Measurements from ENCODE around the gene STAT5A. TPM values are rescaled to one million over a fixed set of nuclear protein-coding genes. Genes with fewer than 3 reads are reported as not detected.

STAT5A gene
- total RNA-seq, 3 donors from 2014 or later = 72.8 to 363 (median 78.9) TPM

GRCh38 chr17:42306385-42306667, 18.0 kb downstream of the STAT5A start:
- Histone ChIP-seq H3K36me3 (no peaks in the 10 kb centered on the region), H3K27ac (no peak overlapping the region), H3K9me3 (no peaks in the 10 kb centered on the region), H3K4me3 (no peak overlapping the region), H3K4me1 (peaks cover 0 to 5% of the 10 kb centered on the region in 2 donors), H3K27me3 (no peaks in the 10 kb centered on the region)
- intact Hi-C loops (cut with DNase I; ENCODE audit: low total_unique reads) = loop anchor here (10.0 kb wide), 1 partner anchor 1742 kb away; the partner anchor contains the start of gene CCR7
- TF ChIP-seq POLR2AphosphoS5 (IDR thresholded peaks at IDR 0.05) = no peak
- no peak for TF ChIP-seq CTCF (IDR thresholded peaks at IDR 0.05)
- TF ChIP-seq POLR2A (IDR thresholded peaks at IDR 0.05) = no peak
- DNase-seq (ENCODE audit: low spot score in 2 of 2) = no peak

GRCh38 chr17:42307362-42307927, 19.1 kb downstream of the STAT5A start:
- H3K4me3 ChIP-seq = no peak overlapping the region

GRCh38 chr17:42308446-42308845, 20.1 kb downstream of the STAT5A start:
- Histone ChIP-seq H3K27ac (peak overlapping the region in 1 of 2 donors; percentile 20), H3K9me3 (no peaks in the 10 kb centered on the region), H3K27me3 (no peaks in the 10 kb centered on the region), H3K36me3 (no peaks in the 10 kb centered on the region), H3K4me1 (peaks cover 11 to 13% of the 10 kb centered on the region in 2 donors), H3K4me3 (no peak overlapping the region)
- intact Hi-C loops (cut with DNase I; ENCODE audit: low total_unique reads) = loop anchor here (10.0 kb wide), 1 partner anchor 1744 kb away; the partner anchor contains the start of gene CCR7
- no peak for DNase-seq (ENCODE audit: low spot score in 2 of 2)
- TF ChIP-seq POLR2AphosphoS5 (IDR thresholded peaks at IDR 0.05) (no peak), POLR2A (IDR thresholded peaks at IDR 0.05) (no peak), CTCF (IDR thresholded peaks at IDR 0.05) (no peak)

More at GRCh38 chr17:42307362-42307927, 19.1 kb downstream of the STAT5A start:
- no peak for DNase-seq (ENCODE audit: low spot score in 2 of 2)
- H3K36me3 ChIP-seq = no peaks in the 10 kb centered on the region
- TF ChIP-seq POLR2AphosphoS5 (IDR thresholded peaks at IDR 0.05) = no peak
- TF ChIP-seq POLR2A (IDR thresholded peaks at IDR 0.05) = no peak
- TF ChIP-seq CTCF (IDR thresholded peaks at IDR 0.05) = no peak
- H3K27ac ChIP-seq = no peak overlapping the region
- H3K4me1 ChIP-seq = peaks cover 8 to 13% of the 10 kb centered on the region in 2 donors
- no peaks in the 10 kb centered on the region for H3K9me3 ChIP-seq
- intact Hi-C loops (cut with DNase I; ENCODE audit: low total_unique reads) = loop anchor here (10.0 kb wide), 1 partner anchor 1743 kb away; the partner anchor contains the start of gene CCR7
- no peaks in the 10 kb centered on the region for H3K27me3 ChIP-seq

GRCh38 chr17:42309142-42309541, 20.8 kb downstream of the STAT5A start:
- peaks cover 11 to 13% of the 10 kb centered on the region in 2 donors for H3K4me1 ChIP-seq
- no peak overlapping the region for H3K4me3 ChIP-seq
- intact Hi-C loops (cut with DNase I; ENCODE audit: low total_unique reads) = loop anchor here (10.0 kb wide), 1 partner anchor 1744 kb away; the partner anchor contains the start of gene CCR7
- no peak for TF ChIP-seq POLR2A (IDR thresholded peaks at IDR 0.05)
- TF ChIP-seq POLR2AphosphoS5 (IDR thresholded peaks at IDR 0.05) = no peak
- no peak for TF ChIP-seq CTCF (IDR thresholded peaks at IDR 0.05)
- peak overlapping the region; percentile 80 to 82 for H3K27ac ChIP-seq
- no peaks in the 10 kb centered on the region for H3K36me3 ChIP-seq
- no peaks in the 10 kb centered on the region for H3K27me3 ChIP-seq
- no peaks in the 10 kb centered on the region for H3K9me3 ChIP-seq
- no peak for DNase-seq (ENCODE audit: low spot score in 2 of 2)

GRCh38 chr17:42309986-42310786, 21.9 kb downstream of the STAT5A start:
- Histone ChIP-seq H3K36me3 (no peaks in the 10 kb centered on the region), H3K27ac (peak overlapping the region; percentile 80 to 82), H3K9me3 (no peaks in the 10 kb centered on the region), H3K4me1 (peaks cover 11 to 13% of the 10 kb centered on the region in 2 donors), H3K4me3 (no peak overlapping the region), H3K27me3 (no peaks in the 10 kb centered on the region)
- intact Hi-C loops (cut with DNase I; ENCODE audit: low total_unique reads) = loop anchor here (5.0 to 10.0 kb wide), 2 partner anchors 217 to 1745 kb away; partner anchors contain the start of gene CCR7
- DNase-seq (ENCODE audit: low spot score in 2 of 2) = no peak
- TF ChIP-seq POLR2A (IDR thresholded peaks at IDR 0.05) (no peak), POLR2AphosphoS5 (IDR thresholded peaks at IDR 0.05) (no peak)

Measured in breast epithelium (tissue), 4 donors.